ENCODE measurements around the gene PITPNC1.
A peak's percentile ranks its signal among the peaks of the same experiment; 100 is the strongest.
"Not testable (repeated sequence)": the region's sequence is repeated elsewhere in the genome, so short reads cannot be mapped to it uniquely, and the experiment has no call there.

PITPNC1 gene

DNA sequence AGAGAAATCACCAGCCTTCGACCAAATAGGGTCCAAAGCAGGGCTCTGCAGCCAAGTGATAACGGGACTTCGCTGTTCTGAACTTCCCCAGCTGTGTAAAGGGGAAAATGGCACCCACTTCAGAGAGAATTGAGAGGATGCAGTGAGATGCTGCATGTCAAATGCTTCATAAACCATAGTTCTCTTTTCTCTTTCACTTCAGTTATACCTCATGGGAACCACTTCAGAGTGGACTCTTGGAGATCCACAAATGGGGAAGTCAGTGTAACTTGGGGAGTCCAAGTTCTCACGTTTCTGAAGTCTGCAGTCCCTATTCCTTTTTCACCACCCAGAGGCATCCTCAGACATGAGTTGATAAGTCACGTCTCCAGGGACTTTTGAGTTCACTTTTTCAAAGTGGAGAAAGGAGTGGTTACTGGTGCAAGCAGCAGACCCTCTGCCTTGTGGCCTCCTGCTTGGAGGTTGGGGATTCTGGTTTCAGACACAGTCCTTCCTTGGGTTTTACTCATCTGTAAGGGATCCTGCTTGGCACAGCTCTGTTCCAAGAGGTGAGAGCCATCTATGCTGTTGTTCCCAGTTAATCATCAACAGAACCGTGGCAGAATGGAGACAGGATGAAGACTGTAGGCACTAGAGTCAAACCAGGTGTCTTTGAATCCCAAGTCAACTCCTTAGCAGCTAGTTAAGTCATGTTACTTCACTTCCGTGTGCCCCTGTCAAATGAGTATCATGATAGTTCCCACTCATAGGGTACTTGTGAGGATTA lies 217.2 kb downstream of the PITPNC1 start:
- DNase-seq, result peak; percentile 11

DNA sequence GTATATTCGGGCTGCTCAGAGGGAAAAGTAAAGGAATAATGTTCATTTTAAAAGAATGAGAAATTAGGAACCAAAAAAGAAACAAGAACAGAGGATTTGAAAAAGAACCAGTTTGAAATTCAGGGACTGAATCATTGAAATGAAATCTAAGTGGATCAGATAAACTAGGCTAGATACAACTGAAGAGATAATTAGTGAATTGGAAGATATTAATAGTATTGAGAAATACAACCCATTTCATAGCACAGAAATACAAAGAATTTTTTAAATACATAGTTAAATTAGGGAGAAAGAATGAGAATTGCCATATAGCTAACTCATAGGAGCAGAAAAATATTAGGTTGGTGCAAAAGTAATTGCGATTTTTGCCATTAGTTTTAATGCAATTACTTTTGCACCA lies 223.3 kb downstream of the PITPNC1 start:
- no peak for DNase-seq

DNA sequence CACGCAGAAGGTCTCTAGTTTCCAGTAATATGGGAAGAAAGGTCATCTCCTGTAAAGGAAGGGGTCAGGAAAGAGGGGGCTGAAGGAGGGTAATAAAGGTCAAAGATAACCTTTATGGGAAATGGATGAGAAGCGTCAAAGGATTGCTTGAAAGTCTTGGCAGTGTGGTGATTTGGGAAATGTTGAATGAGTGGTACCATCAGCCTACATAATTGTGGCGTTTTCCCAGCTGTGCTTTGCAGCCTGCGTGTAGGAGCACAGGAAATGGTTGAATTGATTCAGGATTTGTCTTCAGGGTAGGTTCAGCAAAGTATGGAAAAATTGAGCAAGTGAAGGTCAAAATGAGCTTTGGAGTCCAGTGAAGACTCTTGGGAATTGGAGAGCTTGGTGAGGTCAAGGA lies 224.8 kb downstream of the PITPNC1 start:
- DNase-seq, result no peak

DNA sequence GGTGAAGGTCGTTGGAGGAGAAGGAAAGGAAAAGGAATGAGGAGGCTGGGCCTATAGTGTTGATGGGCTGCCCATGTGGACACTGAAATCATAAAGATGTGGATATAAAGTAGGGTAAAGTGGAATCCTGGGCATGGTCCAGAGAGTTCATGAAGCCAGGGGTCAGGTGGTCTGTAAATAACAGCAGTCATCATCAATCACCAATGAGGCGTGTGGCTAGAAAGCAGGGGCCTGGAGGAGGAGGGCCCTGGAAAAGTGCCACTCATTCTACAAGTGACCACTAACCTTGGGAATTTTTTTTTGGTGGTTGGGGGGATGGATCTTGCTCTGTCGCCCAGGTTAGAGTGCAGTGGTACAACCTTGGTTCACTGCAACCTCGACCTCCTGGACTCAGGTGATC lies 225.4 kb downstream of the PITPNC1 start:
- DNase-seq, result no peak

DNA sequence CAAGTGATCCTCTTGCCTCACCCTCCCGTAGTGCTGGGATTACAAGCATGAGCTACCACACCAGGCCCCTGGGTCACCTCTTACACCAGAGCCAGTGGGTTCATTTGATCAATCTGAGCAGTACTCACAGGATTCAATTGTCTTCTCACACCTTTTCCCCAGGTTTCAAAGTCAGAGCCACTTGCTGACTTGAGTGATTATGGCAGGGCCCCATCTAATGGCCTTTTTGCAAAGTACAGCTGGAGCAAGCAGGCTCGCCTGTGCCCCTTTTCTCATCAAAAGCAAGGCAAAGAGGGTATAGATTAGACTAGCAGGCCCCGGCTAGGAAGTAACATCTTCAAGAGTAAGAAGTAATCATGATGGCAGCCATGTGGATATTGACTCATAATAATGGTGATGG lies 225.9 kb downstream of the PITPNC1 start:
- DNase-seq, result peak; percentile 63

DNA sequence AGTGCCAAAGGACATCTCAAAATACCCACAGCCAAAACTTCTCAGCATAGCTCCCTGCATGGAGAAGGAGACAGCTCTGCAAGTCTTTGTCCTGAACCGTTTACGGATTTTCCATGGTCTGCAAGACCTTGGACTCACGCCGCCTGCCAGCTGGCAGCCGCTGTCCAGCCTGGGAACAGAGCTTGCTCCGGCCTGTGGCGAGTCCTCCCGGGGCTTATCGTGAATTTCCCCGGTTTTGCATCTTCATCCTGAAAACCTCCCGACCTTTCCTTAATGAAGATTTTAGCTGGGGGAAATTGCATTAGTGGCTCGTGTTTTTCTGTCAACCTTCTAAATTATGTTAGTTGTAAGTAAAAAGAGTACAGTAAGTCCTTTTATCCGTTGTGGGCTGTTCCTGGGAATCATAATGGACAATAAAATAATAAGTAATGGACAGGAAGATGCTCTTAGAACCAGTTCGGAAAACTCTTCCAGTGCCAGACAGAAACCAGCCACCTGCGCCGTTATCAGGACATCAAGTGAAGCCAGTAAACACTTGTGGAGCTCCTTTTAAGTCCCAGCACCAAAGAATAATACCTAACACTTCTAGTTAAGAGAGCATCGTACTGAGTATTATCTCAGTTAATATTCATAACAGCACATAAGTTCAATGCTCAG lies 228.3 kb downstream of the PITPNC1 start:
- no peak for DNase-seq

DNA sequence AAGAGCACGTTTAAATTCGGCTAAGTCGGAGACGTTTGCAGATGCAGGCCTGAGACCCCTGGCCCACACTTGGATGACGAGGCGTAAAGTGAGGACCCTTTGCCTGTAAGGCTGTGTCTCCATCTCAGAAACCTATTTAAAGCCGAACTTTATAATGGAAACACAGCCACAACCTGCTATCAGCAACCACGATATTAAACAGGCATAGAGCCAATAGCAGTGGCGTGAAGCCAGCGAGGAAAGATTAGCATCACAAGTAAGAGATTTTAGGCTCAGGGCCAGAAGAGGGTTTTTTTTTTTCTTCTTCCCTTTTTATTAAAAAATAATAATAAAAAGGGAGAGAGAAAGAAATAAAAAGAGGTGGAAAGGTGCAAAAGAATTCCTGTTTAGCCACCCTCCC lies 229.4 kb downstream of the PITPNC1 start:
- DNase-seq, result no peak

DNA sequence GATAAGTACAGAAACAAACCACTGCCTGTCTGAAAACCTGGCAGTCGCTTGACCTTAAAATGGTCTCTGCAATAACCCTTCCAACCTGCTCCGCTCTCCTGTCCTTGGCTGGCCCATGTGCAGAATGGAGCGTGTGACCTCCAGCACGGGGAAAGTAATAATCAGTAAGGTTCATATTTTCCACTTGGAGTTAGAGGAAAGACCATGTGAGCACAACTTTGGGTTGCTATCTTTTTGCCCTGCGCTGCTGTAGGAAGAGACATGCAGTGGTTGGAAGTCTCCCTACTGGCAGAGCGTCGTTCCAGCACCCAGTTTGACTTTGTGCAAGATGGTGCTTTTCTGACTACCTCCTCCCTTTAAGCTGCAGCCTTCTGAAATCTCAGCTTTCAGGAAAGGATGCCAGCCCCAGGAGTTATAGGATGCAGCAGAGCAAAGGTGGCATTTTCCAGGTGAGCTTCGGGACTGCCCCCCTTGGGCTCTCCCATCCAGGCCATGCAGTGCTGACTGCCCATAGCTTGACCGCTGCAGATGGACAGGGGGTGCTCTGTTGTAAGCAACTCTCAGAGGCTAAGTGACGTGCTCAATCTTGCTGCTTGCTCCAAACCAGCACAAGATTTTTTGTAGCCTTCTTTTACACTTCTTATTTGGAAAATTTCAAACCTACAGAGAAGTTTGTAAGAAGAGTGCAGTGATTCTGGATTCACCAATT lies 230.0 kb downstream of the PITPNC1 start:
- no peak for DNase-seq

DNA sequence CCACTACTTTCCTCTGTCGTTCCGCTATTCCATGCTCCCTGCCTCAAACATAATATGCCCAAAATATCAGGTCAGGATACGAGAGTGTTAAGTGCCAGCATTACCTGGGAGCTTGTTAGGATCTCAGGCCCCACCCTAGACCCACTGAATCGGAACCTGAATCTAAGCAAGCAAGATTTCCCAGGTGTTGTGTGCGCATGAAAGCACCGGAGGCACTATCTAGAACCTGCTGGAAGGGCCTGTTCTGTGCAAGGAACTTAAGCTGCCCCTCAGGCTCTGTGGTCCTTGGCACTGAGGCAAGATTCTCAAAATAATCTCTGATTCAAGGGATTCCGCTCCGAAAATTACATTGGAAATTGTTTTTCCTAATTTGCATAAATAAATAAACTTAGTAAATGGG lies 233.0 kb downstream of the PITPNC1 start:
- no peak for DNase-seq

DNA sequence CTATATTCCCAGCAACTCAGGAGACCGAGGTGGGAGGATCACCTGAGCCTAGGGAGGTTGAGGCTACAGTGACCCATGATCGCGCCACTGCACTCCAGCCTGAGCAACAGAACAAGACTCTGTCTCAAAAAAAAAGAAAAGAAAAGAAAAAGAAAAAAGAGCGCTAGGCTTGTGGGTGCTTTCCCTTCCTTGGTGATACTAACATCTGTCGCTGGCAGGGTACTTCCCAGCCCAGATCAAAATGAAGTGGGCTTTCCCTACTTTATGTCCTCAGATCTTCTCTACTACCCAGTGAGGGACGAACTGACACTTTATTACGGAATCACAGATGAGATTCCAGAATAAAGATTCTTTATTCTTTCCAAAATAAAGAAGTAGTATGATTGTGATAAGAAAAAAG lies 236.9 kb downstream of the PITPNC1 start:
- DNase-seq, result no peak

DNA sequence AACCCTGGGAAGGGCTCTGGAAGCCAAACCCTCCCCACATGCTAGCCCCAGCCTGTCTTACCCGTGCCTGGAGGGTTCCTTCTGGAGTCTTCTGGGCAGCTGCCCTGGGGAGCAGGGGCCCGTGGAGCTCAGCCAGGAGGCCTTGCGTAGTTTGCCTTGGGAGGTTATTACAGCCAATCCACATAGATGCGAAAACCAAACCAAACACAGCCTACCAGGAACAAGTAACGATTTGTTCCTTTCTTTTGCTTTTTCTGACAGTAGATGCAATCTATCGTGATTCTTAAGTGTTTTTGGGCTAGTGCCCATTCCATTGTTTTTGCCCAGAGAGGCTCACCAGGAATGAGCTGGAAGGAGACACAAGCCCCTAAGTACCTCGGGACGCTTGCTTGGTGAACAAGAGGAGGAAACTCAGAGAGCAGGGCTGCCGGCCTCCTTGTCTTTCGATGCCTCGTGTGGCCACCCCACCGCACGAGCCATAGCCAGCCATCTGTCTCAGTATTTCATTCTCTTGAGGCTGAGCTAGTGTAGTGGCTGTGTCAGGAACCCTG lies 238.0 kb downstream of the PITPNC1 start:
- no peak for DNase-seq

DNA sequence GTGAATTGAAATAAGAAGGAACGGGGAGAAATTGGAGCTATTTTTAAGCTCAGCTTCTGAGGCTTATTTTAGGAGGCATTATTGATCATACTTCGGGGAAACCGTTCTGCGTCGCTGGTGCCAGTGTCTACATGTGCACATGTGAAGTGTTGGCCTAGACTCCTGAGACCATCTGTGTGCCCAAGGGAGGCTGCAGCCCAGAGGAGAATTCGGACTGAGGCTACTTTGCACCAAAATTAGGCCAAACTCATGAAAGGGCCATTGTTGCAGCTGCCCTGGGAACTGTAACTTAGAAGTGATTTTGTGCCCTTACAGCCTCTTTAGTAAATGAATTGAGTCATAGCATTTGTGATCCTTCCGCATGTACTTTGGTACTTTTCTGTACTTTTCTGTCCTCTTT lies 238.7 kb downstream of the PITPNC1 start:
- DNase-seq, result no peak

DNA sequence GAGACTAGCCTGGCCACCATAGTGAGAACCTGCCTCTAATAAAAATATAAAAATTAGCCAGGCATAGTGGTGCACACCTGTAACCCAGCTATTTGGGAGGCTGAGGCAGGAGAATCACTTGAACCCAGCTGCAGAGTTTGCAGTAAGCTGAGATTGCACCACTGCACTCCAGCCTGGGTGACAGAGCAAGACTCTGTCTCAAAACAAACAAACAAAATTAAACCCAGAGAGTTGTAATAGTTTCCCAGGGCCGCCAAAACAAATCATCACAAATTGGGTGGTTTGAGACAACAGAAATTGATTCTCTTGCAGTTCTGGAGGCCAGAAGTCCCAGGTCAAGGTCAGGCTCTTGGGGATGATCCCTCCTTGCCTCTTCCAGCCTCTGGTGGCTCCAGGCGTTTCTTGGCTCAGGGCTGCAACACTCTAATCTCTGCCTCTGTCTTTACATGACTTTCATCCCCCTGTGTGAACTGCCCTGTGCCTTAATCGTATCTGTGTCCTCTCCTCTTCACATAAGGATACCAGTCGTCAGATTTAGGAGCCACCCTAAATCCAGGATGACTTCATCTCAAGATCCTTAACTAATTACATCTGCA lies 240.3 kb downstream of the PITPNC1 start:
- DNase-seq, result no peak

DNA sequence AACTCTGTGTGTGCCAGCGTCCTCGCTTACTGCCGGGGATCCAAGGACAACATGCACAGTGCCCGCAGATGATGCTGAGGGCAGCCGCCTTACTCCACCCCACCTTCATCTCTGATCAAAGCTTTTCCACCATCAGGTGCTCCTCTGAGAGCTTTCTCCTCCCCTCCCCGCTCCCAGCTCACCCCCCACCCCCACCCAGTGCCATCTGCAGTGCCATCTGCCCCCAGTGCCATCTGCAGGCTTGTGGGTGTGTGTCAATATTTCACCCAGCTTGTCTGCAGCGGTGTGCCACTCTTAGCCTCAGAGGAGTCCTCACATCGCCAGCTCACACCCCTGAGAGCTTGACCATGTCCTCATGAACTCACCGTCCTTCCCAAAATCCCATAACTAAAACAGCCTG lies 242.5 kb downstream of the PITPNC1 start:
- DNase-seq, result no peak

DNA sequence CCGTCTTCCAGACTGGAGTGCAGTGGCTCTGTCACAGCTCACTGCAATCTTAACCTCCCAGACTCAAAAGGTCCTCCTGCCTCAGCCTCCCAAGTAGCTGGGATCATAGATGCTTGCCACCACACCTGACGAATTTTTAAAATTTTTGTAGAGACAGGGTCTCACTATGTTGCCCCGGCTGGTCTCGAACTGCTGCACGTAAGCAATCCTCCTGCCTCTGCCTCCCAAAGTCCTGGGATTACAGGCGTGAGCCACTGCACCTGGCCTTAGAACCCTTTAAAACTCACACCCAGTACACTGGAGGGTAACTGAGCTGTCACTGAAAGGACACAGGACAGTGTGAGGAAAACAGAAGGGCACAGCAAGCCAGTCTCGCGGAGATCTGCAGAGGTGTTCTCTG lies 243.0 kb downstream of the PITPNC1 start:
- DNase-seq, result no peak

DNA sequence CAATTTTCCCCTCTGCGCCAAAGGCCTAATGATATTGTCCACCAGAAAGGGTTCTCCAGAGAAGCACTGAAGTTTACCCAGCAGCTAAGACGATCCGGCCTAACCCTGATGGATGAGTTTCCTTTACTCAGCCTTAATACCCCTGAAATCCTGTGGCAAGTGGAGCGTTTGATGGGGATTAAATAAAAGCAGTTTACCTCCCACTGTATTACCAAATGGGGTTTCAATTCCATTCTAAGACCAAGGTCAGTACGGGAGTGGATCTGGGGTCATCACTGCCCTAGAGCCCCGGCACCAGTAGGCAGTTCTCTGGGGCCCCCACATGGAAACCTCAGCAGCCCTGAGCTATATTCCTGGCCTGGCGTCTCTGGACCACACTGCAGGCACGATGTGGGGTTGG lies 243.6 kb downstream of the PITPNC1 start:
- no peak for DNase-seq

DNA sequence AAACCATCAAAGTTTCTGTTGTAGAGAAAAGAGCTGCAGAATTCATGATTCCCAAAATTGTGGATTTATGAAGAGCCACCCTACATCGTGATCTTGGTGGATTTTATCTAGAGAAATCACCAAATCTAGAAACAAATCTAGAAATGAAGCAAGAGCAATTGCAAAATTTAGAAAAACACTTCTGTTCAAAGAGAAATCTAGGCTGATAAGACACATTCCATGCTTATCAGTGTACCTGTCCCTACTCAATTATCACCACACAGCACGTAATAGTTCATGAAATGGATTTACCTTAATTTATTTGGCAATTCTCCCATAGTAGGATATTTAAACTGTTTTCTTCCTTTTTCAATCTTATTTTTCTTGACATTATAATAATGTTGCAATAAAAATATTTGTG lies 246.7 kb downstream of the PITPNC1 start:
- no peak for DNase-seq

DNA sequence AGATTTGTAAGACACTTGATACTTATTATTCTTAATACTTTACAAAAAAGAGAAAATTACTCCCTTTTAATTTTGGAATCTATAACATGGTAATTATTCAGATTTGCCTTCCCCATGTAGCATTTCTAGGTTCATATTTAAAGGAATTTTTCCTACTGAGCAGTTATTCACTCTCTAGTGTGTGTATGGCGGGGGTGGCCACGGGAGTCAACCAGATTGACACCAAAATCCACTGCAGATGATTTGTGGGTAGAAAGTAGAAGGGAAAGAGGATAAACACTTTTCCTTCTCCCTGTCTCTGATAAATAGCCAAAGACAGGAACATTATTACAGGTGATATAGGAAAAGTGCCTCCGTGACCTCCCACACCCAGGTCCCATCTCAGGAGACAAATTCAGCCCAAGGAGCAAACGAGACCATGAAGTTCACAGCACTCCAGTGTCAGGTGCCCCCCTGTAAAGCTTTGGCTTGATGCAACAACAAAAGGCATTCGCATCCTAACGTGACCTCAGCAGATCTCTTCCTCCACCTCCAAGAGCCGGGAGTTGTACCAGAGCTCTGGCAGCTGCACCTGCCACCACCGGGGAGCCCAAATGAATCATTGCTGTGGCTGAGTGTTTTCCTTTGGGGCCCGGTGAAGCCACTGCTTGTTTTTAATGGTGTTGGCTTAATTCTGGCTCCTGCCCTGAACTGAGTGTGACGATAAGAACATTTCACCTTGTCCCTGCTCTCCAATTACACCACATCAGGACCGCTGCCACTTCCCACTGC lies 248.0 kb downstream of the PITPNC1 start:
- DNase-seq, result no peak

DNA sequence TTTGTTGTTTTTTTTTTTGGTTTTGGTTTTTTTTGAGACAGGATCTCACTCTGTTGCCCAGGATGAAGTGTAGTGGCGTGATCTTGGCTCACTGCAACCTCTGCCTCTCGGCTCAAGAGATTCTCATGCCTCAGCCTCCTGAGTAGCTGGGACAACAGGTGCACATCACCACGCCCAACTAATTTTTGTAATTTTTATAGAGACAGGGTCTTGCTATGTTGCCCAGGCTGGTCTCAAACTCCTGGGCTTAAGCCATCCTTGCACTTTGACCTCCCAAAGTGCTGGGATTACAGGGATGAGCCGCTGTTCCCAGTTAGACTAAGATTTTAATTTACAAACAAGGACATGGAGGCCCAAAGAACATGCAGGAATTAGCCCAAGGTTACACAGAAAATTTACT lies 248.9 kb downstream of the PITPNC1 start:
- no peak for DNase-seq

DNA sequence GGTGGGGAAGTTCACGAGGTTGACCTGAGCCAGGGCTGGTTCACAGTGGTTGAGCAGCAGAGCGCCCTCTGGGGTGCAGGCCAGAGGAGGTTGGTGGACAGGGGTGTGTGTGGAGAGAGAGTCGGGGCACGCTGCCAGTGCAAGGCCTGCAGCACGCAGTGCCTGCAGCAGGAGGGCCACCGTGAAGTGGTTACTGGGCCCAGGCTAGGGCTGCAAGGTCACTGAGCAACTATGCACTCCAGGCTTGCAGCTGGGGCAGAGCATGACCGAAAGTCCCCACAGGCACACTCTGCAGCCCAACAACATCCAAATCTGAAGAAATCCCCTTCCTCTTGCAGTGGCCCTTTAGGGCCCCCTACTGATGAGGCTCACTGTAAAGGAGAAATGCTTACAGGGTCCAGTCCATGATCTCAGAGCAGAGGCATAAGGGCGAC lies 251.5 kb downstream of the PITPNC1 start:
- DNase-seq, result no peak

DNA sequence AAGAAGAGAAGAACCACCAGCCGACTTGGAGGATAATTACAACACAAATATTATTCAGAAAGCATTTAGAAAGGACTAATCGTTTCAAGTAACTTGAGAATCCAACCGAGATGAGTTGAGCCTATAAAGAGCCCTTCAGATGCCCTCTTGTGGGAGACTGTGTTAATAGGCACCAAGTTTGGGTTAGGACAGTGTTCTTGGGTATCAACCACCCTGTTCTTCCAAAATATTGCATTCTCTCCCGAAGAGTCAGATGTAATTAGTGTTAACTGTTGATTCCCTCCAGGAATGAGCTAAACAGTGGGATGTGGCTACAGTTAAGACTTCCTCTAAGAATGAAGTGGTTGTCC lies 252.9 kb downstream of the PITPNC1 start:
- DNase-seq, result peak; percentile 35

DNA sequence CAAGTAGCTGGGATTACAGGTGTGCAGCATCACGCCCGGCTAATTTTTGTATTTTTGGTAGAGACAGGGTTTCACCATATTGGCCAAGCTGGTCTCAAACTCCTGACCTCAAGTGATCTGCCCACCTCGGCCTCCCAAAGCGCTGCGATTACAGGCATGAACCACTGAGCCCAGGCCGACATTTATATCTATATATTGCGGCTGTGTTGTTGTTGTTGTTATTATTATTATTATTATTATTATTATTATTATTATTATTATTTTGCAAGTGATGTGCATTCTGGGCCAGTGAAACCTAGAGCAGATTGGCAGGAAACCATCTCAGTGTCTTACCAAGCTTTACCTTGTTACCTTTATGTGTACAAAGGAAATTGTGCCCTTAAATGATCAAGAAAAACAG lies 253.8 kb downstream of the PITPNC1 start:
- DNase-seq, result not testable (repeated sequence)

DNA sequence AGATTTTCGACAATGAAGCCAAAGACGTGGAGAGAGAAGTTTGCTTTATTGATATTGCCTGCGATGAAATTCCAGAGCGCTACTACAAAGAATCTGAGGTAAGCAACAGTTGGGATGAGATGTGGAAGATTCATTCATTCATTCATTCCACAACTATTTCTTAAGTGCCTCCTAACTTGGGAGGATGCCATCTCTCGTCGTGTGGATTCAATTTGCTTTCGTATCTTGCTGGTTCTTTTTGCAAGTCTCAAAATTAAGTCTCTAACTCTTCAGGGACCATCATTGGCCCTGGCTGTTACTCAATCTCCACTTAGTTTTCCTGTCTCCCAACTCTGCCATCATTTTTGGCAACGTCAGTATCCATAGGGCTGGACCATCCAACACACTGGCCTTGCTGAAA lies 255.1 kb downstream of the PITPNC1 start:
- DNase-seq, result no peak

Data from CD4-positive, alpha-beta T cell treated with Interleukin-10 for 1 hour (primary cell).